HG02943 (cell line): ENCODE data around the gene PTTG1IP2.

Source experiments
- ATAC-seq: cut with Tn5 transposase; IDR thresholded peaks from one replicate; pipeline ENCODE4 v1.9.1; 2021; ENCODE audit warnings: mild to moderate bottlenecking, low read depth, moderate library complexity; ENCODE audit not compliant: unreplicated experiment

Gene PTTG1IP2

GRCh38 chr7:90551036-90551435 is 81.6 kb downstream of the PTTG1IP2 start:
- ATAC-seq: no peak

GRCh38 chr7:90552521-90552920 is 83.1 kb downstream of the PTTG1IP2 start:
- ATAC-seq: no peak

- ATAC-seq: no peak
Observed at GRCh38 chr7:90560730-90561129, 91.3 kb downstream of the PTTG1IP2 start.
